Gastroesophageal sphincter (tissue), 4 donors: Measurements from ENCODE around the gene ENOX1. TPM values are rescaled to one million over a fixed set of nuclear protein-coding genes. Genes with fewer than 3 reads are reported as not detected.
"Not testable (repeated sequence)": the region's sequence is repeated elsewhere in the genome, so short reads cannot be mapped to it uniquely, and the experiment has no call there.

Experiments
- ATAC-seq: fragments of 150-250 bp; one replicate; pipeline ENCODE4 v1.9.1; 2016; ENCODE audit warnings: mild to moderate bottlenecking, moderate library complexity
- H3K27ac ChIP-seq, 4 donors: fragments of 200-600 bp; sonication (generic) in 3 of 4; 1 replicate in 3 of 4; 2 replicates in 1 of 4; pipeline ENCODE4 v1.5.1; 2016 to 2019
- H3K27me3 ChIP-seq: fragments of 200-600 bp; sonication (generic); one replicate; pipeline ENCODE4 v1.5.1; 2019
- H3K36me3 ChIP-seq, 2 donors: fragments of 200-600 bp; sonication (generic); one replicate each; pipeline ENCODE4 v1.5.1; 2019; ENCODE audit warnings: control low read depth in 1 of 2
- H3K4me1 ChIP-seq, 3 donors: fragments of 200-600 bp; sonication (generic); 1 replicate in 2 of 3; 2 replicates in 1 of 3; pipeline ENCODE4 v1.5.1; 2016 to 2019; ENCODE audit warnings: control low read depth in 2 of 3
- H3K4me3 ChIP-seq, 2 donors: fragments of 200-600 bp; sonication (generic); one replicate each; pipeline ENCODE4 v1.5.1; 2019; ENCODE audit warnings: mild to moderate bottlenecking in 1 of 2, moderate library complexity in 1 of 2
- H3K9me3 ChIP-seq, 3 donors: fragments of 200-600 bp; sonication (generic); one replicate each; pipeline ENCODE4 v1.5.1; 2017 to 2019; ENCODE audit warnings: control low read depth in 2 of 3
- CTCF ChIP-seq, 4 experiments: fragments of 200-600 bp in 2 of 4; fragments of 450-650 bp in 2 of 4; sonication (generic) in 1 of 4; IDR thresholded peaks; one replicate each; pipeline ENCODE4 v1.5.1; 2017 to 2019; ENCODE audit warnings: antibody characterized with exemption in 4 of 4, mild to moderate bottlenecking in 2 of 4, moderate library complexity in 2 of 4
- EP300 ChIP-seq: sonication (generic); formaldehyde crosslinking; IDR thresholded peaks from one replicate; pipeline ENCODE4 v1.6.1; 2017; ENCODE audit warnings: antibody characterized with exemption, mild to moderate bottlenecking
- POLR2A ChIP-seq, 2 donors: fragments of 450-650 bp; IDR thresholded peaks; one replicate each; pipeline ENCODE4 v1.6.1; 2017; ENCODE audit warnings: antibody characterized with exemption in 2 of 2, mild to moderate bottlenecking in 2 of 2, moderate library complexity in 1 of 2
- POLR2AphosphoS5 ChIP-seq: sonication (generic); formaldehyde crosslinking; IDR thresholded peaks from one replicate; pipeline ENCODE4 v1.6.1; 2017; ENCODE audit warnings: antibody characterized with exemption
- WGBS, 2 donors: methylation state at CpG; one replicate each; pipeline ENCODE4 v1.1.5; 2018; ENCODE audit warnings: low coverage in 1 of 2; 5-methylcytosine and 5-hydroxymethylcytosine counted together
- small RNA-seq, 4 donors: library from RNA; depleted of rRNA; stranded (forward); fragments of <200 nt; gene quantifications; one replicate each; pipeline ENCODE3, GENCODE V24; 2016
- total RNA-seq, 4 donors: library from RNA; depleted of rRNA; stranded (reverse); fragments of >200 nt; gene quantifications; one replicate each; pipeline ENCODE4 v1.1.0, GENCODE V29; 2016

Gene ENOX1
- total RNA-seq, 4 donors from 2014 or later, result 1.8 to 11.6 (median 9.4) TPM

- ATAC-seq, result no peak
- Histone ChIP-seq H3K27me3 (no peaks in the 10 kb centered on the region), H3K4me1 (no peaks in the 10 kb centered on the region), H3K27ac (no peak overlapping the region), H3K36me3 (no peaks in the 10 kb centered on the region), H3K4me3 (no peak overlapping the region), H3K9me3 (no peaks in the 10 kb centered on the region)
- no peak for TF ChIP-seq EP300
These were observed 615.3 kb downstream of the ENOX1 start for GRCh38 chr13:43171489-43171888.

GRCh38 chr13:43170506-43170905 is 616.3 kb downstream of the ENOX1 start:
- no peaks in the 10 kb centered on the region for H3K4me1 ChIP-seq
- 61 to 85% methylated on average over 2 of the region's 2 CpGs for WGBS, 2 donors

GRCh38 chr13:43168434-43168833 is 618.3 kb downstream of the ENOX1 start:
- 55 to 73% methylated on average over 2 of the region's 3 CpGs for WGBS, 2 donors
- H3K4me1 ChIP-seq, ATAC-seq: not testable (repeated sequence)

More at GRCh38 chr13:43170506-43170905, 616.3 kb downstream of the ENOX1 start:
- H3K9me3 ChIP-seq, result peaks cover 0 to 5% (median 0%) of the 10 kb centered on the region in 3 donors
- no peak overlapping the region for H3K27ac ChIP-seq
- no peaks in the 10 kb centered on the region for H3K27me3 ChIP-seq
- TF ChIP-seq POLR2AphosphoS5 (no peak), EP300 (no peak), POLR2A (IDR thresholded peaks at IDR 0.05) (no peak), CTCF (IDR thresholded peaks at IDR 0.05) (no peak)
- no peak overlapping the region for H3K4me3 ChIP-seq
- no peak for ATAC-seq
- H3K36me3 ChIP-seq, result no peaks in the 10 kb centered on the region

GRCh38 chr13:43167731-43168130 is 619.0 kb downstream of the ENOX1 start:
- Histone ChIP-seq H3K9me3 (peaks cover 0 to 9% (median 0%) of the 10 kb centered on the region in 3 donors), H3K4me1 (no peaks in the 10 kb centered on the region), H3K36me3 (no peaks in the 10 kb centered on the region), H3K27ac (no peak overlapping the region), H3K4me3 (no peak overlapping the region), H3K27me3 (no peaks in the 10 kb centered on the region)
- WGBS, 2 donors, result 78 to 90% methylated on average over 2 of the region's 2 CpGs
- ATAC-seq, result no peak
- no peak for TF ChIP-seq POLR2A (IDR thresholded peaks at IDR 0.05)
- TF ChIP-seq EP300, result no peak
- no peak for TF ChIP-seq POLR2AphosphoS5
- no peak for TF ChIP-seq CTCF (IDR thresholded peaks at IDR 0.05)

More at GRCh38 chr13:43168434-43168833, 618.3 kb downstream of the ENOX1 start:
- not testable (repeated sequence) for H3K4me3 ChIP-seq, H3K27ac ChIP-seq, H3K27me3 ChIP-seq, H3K36me3 ChIP-seq, H3K9me3 ChIP-seq

GRCh38 chr13:43166644-43167457 is 619.9 kb downstream of the ENOX1 start:
- peaks cover 0 to 9% (median 0%) of the 10 kb centered on the region in 3 donors for H3K9me3 ChIP-seq
- TF ChIP-seq EP300, result no peak
- no peak for TF ChIP-seq CTCF (IDR thresholded peaks at IDR 0.05)
- TF ChIP-seq POLR2A (IDR thresholded peaks at IDR 0.05), result no peak
- TF ChIP-seq POLR2AphosphoS5, result no peak
- ATAC-seq, result no peak
- H3K27ac ChIP-seq, result no peak overlapping the region
- 76 to 100% methylated on average over 2 to 4 of the region's 6 CpGs for WGBS, 2 donors
- H3K36me3 ChIP-seq, result no peaks in the 10 kb centered on the region
- H3K4me3 ChIP-seq, result no peak overlapping the region
- H3K27me3 ChIP-seq, result no peaks in the 10 kb centered on the region
- no peaks in the 10 kb centered on the region for H3K4me1 ChIP-seq

Small RNA genes within 50 kb of the gene (small RNA-seq; reads per million reads assigned to genes)
- 0 reads per million in 4 donors for gene AL162713.1

Other genes starting within 250 kb of the ENOX1 start
- gene CCDC122, start 92.8 kb upstream of the ENOX1 start, total RNA-seq, result 1 to 10 TPM; 3.6 to 5.3 (median 4.0) TPM
- 10 to 100 TPM in 1 of 4 donors, 1 to 10 TPM in 3; 3.8 to 12.3 (median 6.6) TPM for gene LACC1, start 92.9 kb upstream of the ENOX1 start, total RNA-seq